PC-9 (cell line): ENCODE measurements around the gene GNG13. TPM values are rescaled to one million over a fixed set of nuclear protein-coding genes. Genes with fewer than 3 reads are reported as not detected.

Source experiments
- BruUV-seq: library from RNA; stranded (reverse); fragments of 400-500 nt; replicated peaks from 2 replicates; lab custom pipeline; 2021; lab: Mats Ljungman, UMichigan
- CTCF ChIA-PET: fragments of 300-600 bp; sonication (Branson Sonifier 250); formaldehyde crosslinking; loops from one replicate; lab custom pipeline; 2022; ENCODE audit warnings: antibody characterized with exemption; lab: Charles Lee
- POLR2A ChIA-PET: fragments of 300-600 bp; sonication (Branson Sonifier 250); formaldehyde crosslinking; loops from one replicate; lab custom pipeline; 2022; ENCODE audit warnings: antibody characterized with exemption; ENCODE audit not compliant: unreplicated experiment; lab: Charles Lee
- DNase-seq, 2 experiments: peaks; one replicate each; pipeline versions ENCODE4 v3.0.0 to v3.0.0-alpha.2; 2015 to 2022; ENCODE audit warnings: mixed read lengths in 1 of 2
- H2AFZ ChIP-seq: fragments of 200-600 bp; sonication (generic); 2 replicates; pipeline ENCODE4 v1.8.1; 2017; ENCODE audit warnings: antibody characterized with exemption
- H3F3A ChIP-seq: fragments of 200-600 bp; sonication (generic); 2 replicates; pipeline ENCODE4 v1.8.1; 2017; ENCODE audit warnings: antibody characterized with exemption, mild to moderate bottlenecking, low read depth; ENCODE audit not compliant: insufficient read depth
- H3K27ac ChIP-seq: fragments of 200-600 bp; sonication (generic); 2 replicates; pipeline ENCODE4 v1.6.1; 2016; ENCODE audit warnings: mixed run types
- H3K27me3 ChIP-seq: fragments of 200-600 bp; sonication (generic); 2 replicates; pipeline ENCODE4 v1.6.1; 2016; ENCODE audit warnings: low read depth, mixed run types; ENCODE audit not compliant: insufficient read depth
- H3K36me3 ChIP-seq: fragments of 200-600 bp; sonication (generic); 2 replicates; pipeline ENCODE4 v1.6.1; 2016; ENCODE audit warnings: low read depth, mixed run types
- H3K4me1 ChIP-seq: fragments of 200-600 bp; sonication (generic); replicated peaks from 2 replicates; pipeline ENCODE4 v1.6.1; 2016; ENCODE audit warnings: mixed run types; ENCODE audit not compliant: insufficient read depth
- H3K4me2 ChIP-seq: fragments of 200-600 bp; sonication (generic); 2 replicates; pipeline ENCODE4 v1.6.1; 2017; ENCODE audit warnings: mixed run types
- H3K4me3 ChIP-seq: fragments of 200-600 bp; sonication (generic); 2 replicates; pipeline ENCODE4 v1.6.1; 2016; ENCODE audit warnings: mixed run types
- H3K79me2 ChIP-seq: fragments of 200-600 bp; sonication (generic); 2 replicates; pipeline ENCODE4 v1.6.1; 2017; ENCODE audit warnings: low read depth, mixed run types
- H3K9me2 ChIP-seq: fragments of 200-600 bp; sonication (generic); 2 replicates; pipeline ENCODE4 v1.8.1; 2017; ENCODE audit warnings: mild to moderate bottlenecking; ENCODE audit not compliant: insufficient read depth
- H3K9me3 ChIP-seq: fragments of 200-600 bp; sonication (generic); 2 replicates; pipeline ENCODE4 v1.8.1; 2016; ENCODE audit warnings: low read depth; ENCODE audit not compliant: insufficient read depth
- H4K20me1 ChIP-seq: fragments of 200-600 bp; sonication (generic); 2 replicates; pipeline ENCODE4 v1.8.1; 2017; ENCODE audit not compliant: insufficient read depth
- EZH2 ChIP-seq: fragments of 200-600 bp; sonication (generic); IDR thresholded peaks from 2 replicates; pipeline ENCODE4 v1.8.0; 2017; ENCODE audit warnings: antibody characterized with exemption, low read depth
- intact Hi-C: fragments of 100-400 bp; cut with micrococcal nuclease; formaldehyde crosslinking; loops from one replicate; pipeline ENCODE4 v1.10.0; 2022; ENCODE audit not compliant: unreplicated experiment
- total RNA-seq: library from RNA; stranded (reverse); gene quantifications from 2 replicates; pipeline ENCODE4 v1.2.3, GENCODE V29; 2021
- TF ChIP-seq, protein P1 (sequence below): fragments of 200-600 bp; sonication (generic); conservative IDR thresholded peaks from 2 replicates; pipeline ENCODE4 v1.6.1; 2017; ENCODE audit warnings: mixed run types, antibody characterized with exemption, mild to moderate bottlenecking, moderate library complexity

The GNG13 gene
- total RNA-seq, 1 experiment from 2014 or later: not detected

GRCh38 chr16:814974-815373, 14.4 kb upstream of the GNG13 start:
- Histone ChIP-seq H3K27me3 (peaks cover 20% of the 10 kb centered on the region), H3K27ac (no peak overlapping the region), H3K4me1 (peaks cover 11% of the 10 kb centered on the region), H3K9me2 (no peaks in the 10 kb centered on the region), H3K79me2 (0 out of 2 replicates have a peak, but pooled peaks cover under 1% of the 10 kb centered on the region), H3K4me3 (no peak overlapping the region), H3K4me2 (peak overlapping the region; percentile 5), H3K36me3 (no peaks in the 10 kb centered on the region), H3F3A (no peaks in the 10 kb centered on the region), H4K20me1 (no peaks in the 10 kb centered on the region), H2AFZ (no peak overlapping the region), H3K9me3 (no peaks in the 10 kb centered on the region)
- ChIA-PET CTCF (no interaction called here), POLR2A (interaction anchor here (0.6 kb wide), 1 partner anchor 1109 kb away, joined by 12 read pairs; no protein-coding TSS in a partner anchor)
- TF ChIP-seq, protein P1, sequence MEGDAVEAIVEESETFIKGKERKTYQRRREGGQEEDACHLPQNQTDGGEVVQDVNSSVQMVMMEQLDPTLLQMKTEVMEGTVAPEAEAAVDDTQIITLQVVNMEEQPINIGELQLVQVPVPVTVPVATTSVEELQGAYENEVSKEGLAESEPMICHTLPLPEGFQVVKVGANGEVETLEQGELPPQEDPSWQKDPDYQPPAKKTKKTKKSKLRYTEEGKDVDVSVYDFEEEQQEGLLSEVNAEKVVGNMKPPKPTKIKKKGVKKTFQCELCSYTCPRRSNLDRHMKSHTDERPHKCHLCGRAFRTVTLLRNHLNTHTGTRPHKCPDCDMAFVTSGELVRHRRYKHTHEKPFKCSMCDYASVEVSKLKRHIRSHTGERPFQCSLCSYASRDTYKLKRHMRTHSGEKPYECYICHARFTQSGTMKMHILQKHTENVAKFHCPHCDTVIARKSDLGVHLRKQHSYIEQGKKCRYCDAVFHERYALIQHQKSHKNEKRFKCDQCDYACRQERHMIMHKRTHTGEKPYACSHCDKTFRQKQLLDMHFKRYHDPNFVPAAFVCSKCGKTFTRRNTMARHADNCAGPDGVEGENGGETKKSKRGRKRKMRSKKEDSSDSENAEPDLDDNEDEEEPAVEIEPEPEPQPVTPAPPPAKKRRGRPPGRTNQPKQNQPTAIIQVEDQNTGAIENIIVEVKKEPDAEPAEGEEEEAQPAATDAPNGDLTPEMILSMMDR: no peak
- no peak for TF ChIP-seq EZH2
- intact Hi-C loops: loop anchor here (2.0 to 10.0 kb wide), 2 partner anchors 160 to 240 kb away; partner anchors contain the start of gene LMF1
- no TSS peak for BruUV-seq
- DNase-seq: no peak

GRCh38 chr16:813916-814412, 13.4 kb upstream of the GNG13 start:
- H3K79me2 ChIP-seq: peaks cover 8% of the 10 kb centered on the region
- H3K27me3 ChIP-seq: peaks cover 10% of the 10 kb centered on the region
- no peaks in the 10 kb centered on the region; the same call in 1 of the 2 replicates for H3F3A ChIP-seq
- no peak overlapping the region for H3K4me3 ChIP-seq
- H3K4me2 ChIP-seq: no peak overlapping the region
- no peaks in the 10 kb centered on the region for H3K9me2 ChIP-seq
- H3K9me3 ChIP-seq: no peaks in the 10 kb centered on the region
- no peaks in the 10 kb centered on the region for H3K36me3 ChIP-seq
- TF ChIP-seq, protein P1: no peak
- no peak for TF ChIP-seq EZH2
- intact Hi-C loops: loop anchor here (2.0 to 10.0 kb wide), 3 partner anchors 161 to 289 kb away; partner anchors contain the start of gene LMF1
- no peaks in the 10 kb centered on the region for H4K20me1 ChIP-seq
- H3K27ac ChIP-seq: no peak overlapping the region
- ChIA-PET CTCF (no interaction called here), POLR2A (no interaction called here)
- no TSS peak for BruUV-seq
- peaks cover 11% of the 10 kb centered on the region for H3K4me1 ChIP-seq
- no peak overlapping the region for H2AFZ ChIP-seq
- no peak for DNase-seq

GRCh38 chr16:813204-813915, 12.8 kb upstream of the GNG13 start:
- Histone ChIP-seq H3K4me3 (no peak overlapping the region), H2AFZ (no peak overlapping the region), H3K36me3 (no peaks in the 10 kb centered on the region), H3K27ac (no peak overlapping the region), H3K9me2 (no peaks in the 10 kb centered on the region), H3K79me2 (peaks cover 14% of the 10 kb centered on the region), H3K4me2 (no peak overlapping the region), H3K27me3 (peaks cover 4% of the 10 kb centered on the region; the same call in 1 of the 2 replicates), H3K4me1 (peaks cover 16% of the 10 kb centered on the region), H4K20me1 (no peaks in the 10 kb centered on the region), H3F3A (peaks cover 6% of the 10 kb centered on the region; the same call in 1 of the 2 replicates), H3K9me3 (no peaks in the 10 kb centered on the region)
- no TSS peak for BruUV-seq
- no peak for TF ChIP-seq EZH2
- TF ChIP-seq, protein P1: 0 out of 2 replicates have a peak, but pooled peaks have one; percentile 26
- DNase-seq: peak in 1 of 2 experiments; percentile 40
- POLR2A ChIA-PET: no interaction called here
- CTCF ChIA-PET: no interaction called here
- intact Hi-C loops: loop anchor here (2.0 to 10.0 kb wide), 2 partner anchors 161 to 289 kb away; partner anchors contain the start of gene LMF1
